B cell (primary cell): ENCODE data around the gene XRCC6. TPM values are rescaled to one million over a fixed set of nuclear protein-coding genes. Genes with fewer than 3 reads are reported as not detected.
"Not testable (repeated sequence)": the region's sequence is repeated elsewhere in the genome, so short reads cannot be mapped to it uniquely, and the experiment has no call there.

Experiments
- ATAC-seq: fragments of 200-7000 bp; cut with Tn5 transposase; one replicate; pipeline ENCODE4 v1.10.0; 2021; ENCODE audit warnings: low read depth, mild to moderate bottlenecking, moderate number of reproducible peaks, moderate library complexity
- CTCF ChIA-PET: fragments of 350-600 bp; sonication (Branson Sonifier 250); formaldehyde crosslinking; loops from one replicate; lab custom pipeline; 2021; ENCODE audit warnings: antibody characterized with exemption, inconsistent platforms; lab: Charles Lee
- POLR2A ChIA-PET: fragments of 350-600 bp; sonication (Branson Sonifier 250); formaldehyde crosslinking; loops from one replicate; lab custom pipeline; 2021; ENCODE audit warnings: antibody characterized with exemption; lab: Charles Lee
- DNase-seq: peaks from one replicate; pipeline ENCODE4 v3.0.0; 2013
- H2AFZ ChIP-seq: 2 replicates; pipeline ENCODE4 v1.6.1; 2012; ENCODE audit warnings: mild to moderate bottlenecking, low read depth, low read length; ENCODE audit not compliant: insufficient read depth, poor library complexity, severe bottlenecking
- H3K27ac ChIP-seq, 2 donors: 1 replicate in 1 of 2; 2 replicates in 1 of 2; pipeline ENCODE4 v1.5.1; 2012 to 2013; ENCODE audit warnings: low read length in 2 of 2, mild to moderate bottlenecking in 2 of 2, moderate library complexity in 1 of 2
- H3K27me3 ChIP-seq, 4 experiments: fragments of 200-600 bp in 1 of 4; sonication (generic) in 1 of 4; replicated peaks in 1 of 4; 1 replicate in 2 of 4; 2 replicates in 2 of 4; pipeline versions ENCODE4 v1.6.1 to v1.7.0; 2013 to 2016; ENCODE audit warnings: low read length in 3 of 4, mild to moderate bottlenecking in 2 of 4, mixed read lengths in 1 of 4, moderate library complexity in 1 of 4; ENCODE audit not compliant: insufficient read depth in 4 of 4, control insufficient read depth in 3 of 4; ENCODE audit errors: control extremely low read depth in 1 of 4
- H3K36me3 ChIP-seq, 2 experiments: replicated peaks in 1 of 2; 1 replicate in 1 of 2; 2 replicates in 1 of 2; pipeline versions ENCODE4 v1.6.1 to v1.7.1; 2013; ENCODE audit warnings: low read length in 1 of 2; ENCODE audit not compliant: insufficient read depth in 2 of 2, control insufficient read depth in 1 of 2; ENCODE audit errors: control extremely low read depth in 1 of 2, extremely low read depth in 1 of 2
- H3K4me1 ChIP-seq, 2 donors: fragments of 200-600 bp in 1 of 2; sonication (generic) in 1 of 2; 1 replicate in 1 of 2; 2 replicates in 1 of 2; pipeline versions ENCODE4 v1.5.1 to v1.6.1; 2013 to 2017; ENCODE audit warnings: low read length in 2 of 2; ENCODE audit not compliant: control insufficient read depth in 2 of 2, insufficient read depth in 2 of 2
- H3K4me2 ChIP-seq: replicated peaks from 2 replicates; pipeline ENCODE3; 2012; ENCODE audit warnings: mild to moderate bottlenecking, low read depth, low read length; ENCODE audit not compliant: poor library complexity, severe bottlenecking
- H3K4me3 ChIP-seq, 5 experiments: fragments of 200-600 bp in 1 of 5; sonication (generic) in 1 of 5; 1 replicate in 3 of 5; 2 replicates in 2 of 5; pipeline versions ENCODE4 v1.5.1 to v1.7.0; 2011 to 2016; ENCODE audit warnings: low read length in 4 of 5, mild to moderate bottlenecking in 4 of 5, low read depth in 2 of 5, control low read depth in 1 of 5, moderate library complexity in 1 of 5; ENCODE audit not compliant: insufficient read depth in 1 of 5; ENCODE audit errors: control extremely low read depth in 1 of 5, extremely low read depth in 1 of 5
- H3K79me2 ChIP-seq: fragments of 200-600 bp; sonication (generic); one replicate; pipeline ENCODE4 v1.6.0; 2016; ENCODE audit warnings: low read length; ENCODE audit not compliant: control insufficient read depth, insufficient read depth
- H3K9ac ChIP-seq: fragments of 200-600 bp; sonication (generic); 2 replicates; pipeline ENCODE4 v1.6.1; 2017; ENCODE audit warnings: mild to moderate bottlenecking, low read length, moderate library complexity
- H3K9me3 ChIP-seq, 3 donors: one replicate each; pipeline versions ENCODE4 v1.6.1 to v1.7.1; 2013; ENCODE audit warnings: low read length in 2 of 3; ENCODE audit not compliant: control insufficient read depth in 2 of 3, insufficient read depth in 1 of 3; ENCODE audit errors: control extremely low read depth in 1 of 3
- H4K20me1 ChIP-seq: 2 replicates; pipeline ENCODE4 v1.6.0; 2012; ENCODE audit warnings: mild to moderate bottlenecking, low read length; ENCODE audit not compliant: insufficient read depth, control insufficient read depth, poor library complexity, severe bottlenecking
- H3K27ac Mint-ChIP-seq: one replicate; pipeline ENCODE4 v1.8.0; 2021; ENCODE audit warnings: mixed read lengths
- H3K27me3 Mint-ChIP-seq: one replicate; pipeline ENCODE4 v1.8.0; 2021; ENCODE audit warnings: mixed read lengths
- H3K4me1 Mint-ChIP-seq: one replicate; pipeline ENCODE4 v1.8.0; 2021; ENCODE audit warnings: mixed read lengths
- H3K4me3 Mint-ChIP-seq: one replicate; pipeline ENCODE4 v1.8.0; 2021; ENCODE audit warnings: mixed read lengths
- H3K9me3 Mint-ChIP-seq: one replicate; pipeline ENCODE4 v1.8.0; 2022; ENCODE audit warnings: mixed read lengths; ENCODE audit not compliant: insufficient read depth
- CTCF ChIP-seq: fragments of 200-600 bp; IDR thresholded peaks from one replicate; pipeline ENCODE4 v1.8.0; 2022; ENCODE audit warnings: antibody characterized with exemption, mild to moderate bottlenecking
- EZH2 ChIP-seq: IDR thresholded peaks from 2 replicates; pipeline ENCODE4 v1.6.1; 2012; ENCODE audit warnings: borderline replicate concordance, low read depth, mild to moderate bottlenecking, moderate library complexity, low read length; ENCODE audit not compliant: insufficient read depth, poor library complexity, severe bottlenecking
- WGBS: methylation state at CpG from one replicate; pipeline ENCODE4 v1.1.5; 2013; ENCODE audit warnings: missing lambda C conversion rate; ENCODE audit not compliant: insufficient coverage; 5-methylcytosine and 5-hydroxymethylcytosine counted together
- intact Hi-C: fragments of 100-400 bp; cut with micrococcal nuclease; formaldehyde crosslinking; loops from one replicate; pipeline ENCODE4 v1.10.0; 2022
- polyA plus RNA-seq: library from polyadenylated mRNA; depleted of rRNA; stranded (reverse); fragments of >200 nt; gene quantifications from 2 replicates; pipeline ENCODE4 v1.2.3, GENCODE V29; 2012
- total RNA-seq, 2 donors: library from RNA; stranded (reverse); fragments of 120-200 nt in 1 of 2; gene quantifications; 1 replicate in 1 of 2; 2 replicates in 1 of 2; pipeline versions ENCODE4 v1.2.3 to v1.2.4, GENCODE V29; 2013 to 2022

The XRCC6 gene
- total and polyA plus RNA-seq, 2 donors (not counting 1 experiment from before 2014, with no cell fraction given): 55.4 to 180 TPM

DNA sequence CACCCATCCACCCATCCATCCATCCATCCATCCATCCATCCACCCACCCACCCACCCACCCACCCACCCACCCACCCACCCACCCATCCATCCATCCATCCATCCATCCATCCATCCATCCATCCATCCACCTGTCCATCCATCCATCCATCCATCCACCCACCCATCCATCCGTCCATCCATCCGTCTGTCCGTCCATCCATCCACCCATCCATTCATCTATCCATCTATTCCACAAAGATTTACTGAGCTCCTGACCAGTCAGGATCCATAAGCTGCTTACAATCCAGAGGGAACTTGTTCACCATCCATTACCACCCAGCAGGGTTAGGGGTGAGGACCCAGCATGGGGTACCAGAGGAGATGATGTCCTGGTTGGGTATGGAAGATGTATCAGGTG lies 48.8 kb upstream of the XRCC6 start:
- H3K9me3 ChIP-seq, H3K4me2 ChIP-seq, H3K36me3 ChIP-seq, DNase-seq, H3K4me1 Mint-ChIP-seq, H2AFZ ChIP-seq, H4K20me1 ChIP-seq, H3K4me3 Mint-ChIP-seq, ATAC-seq, H3K27me3 Mint-ChIP-seq, H3K4me3 ChIP-seq, H3K9ac ChIP-seq, H3K27ac Mint-ChIP-seq, H3K27me3 ChIP-seq, H3K27ac ChIP-seq, H3K4me1 ChIP-seq, intact Hi-C loops, POLR2A ChIA-PET, H3K9me3 Mint-ChIP-seq, CTCF ChIA-PET, H3K79me2 ChIP-seq: not testable (repeated sequence)
- 100% methylated on average over 3 of the region's 3 CpGs for WGBS

- ChIA-PET POLR2A (no interaction called here), CTCF (no interaction called here)
- no peak overlapping the region for H3K27ac ChIP-seq
- Mint-ChIP-seq H3K4me3 (no peak overlapping the region), H3K27ac (no peak overlapping the region), H3K9me3 (no peaks in the 10 kb centered on the region), H3K27me3 (no peaks in the 10 kb centered on the region), H3K4me1 (no peaks in the 10 kb centered on the region)
- H3K36me3 ChIP-seq: peaks cover 0 to 12% of the 10 kb centered on the region in 2 experiments
- TF ChIP-seq EZH2 (no peak), CTCF (no peak)
- no peaks in the 10 kb centered on the region for H3K79me2 ChIP-seq
- no peak for DNase-seq
- no peaks in the 10 kb centered on the region for H3K9me3 ChIP-seq
- H2AFZ ChIP-seq: no peak overlapping the region
- no peaks in the 10 kb centered on the region for H4K20me1 ChIP-seq
- intact Hi-C loops: no loop called here
- H3K4me2 ChIP-seq: no peak overlapping the region
- no peak overlapping the region for H3K9ac ChIP-seq
- no peaks in the 10 kb centered on the region for H3K4me1 ChIP-seq
- no peak for ATAC-seq
- 99% methylated on average over 11 of the region's 11 CpGs for WGBS
- H3K4me3 ChIP-seq: no peak overlapping the region
- no peaks in the 10 kb centered on the region for H3K27me3 ChIP-seq
These were observed 47.4 kb upstream of the XRCC6 start for GRCh38 chr22:41573677-41574076.
